ENCODE data around the gene UTP25. TPM values are rescaled to one million over a fixed set of nuclear protein-coding genes. Genes with fewer than 3 reads are reported as not detected.
"Not testable (repeated sequence)": the region's sequence is repeated elsewhere in the genome, so short reads cannot be mapped to it uniquely, and the experiment has no call there.

UTP25 gene
- total RNA-seq, 1 donor from 2014 or later: 17.7 TPM

- H3K27ac Mint-ChIP-seq; DNase-seq (ENCODE audit: low spot score); H3K4me3 Mint-ChIP-seq; intact Hi-C loops (cut with micrococcal nuclease); H3K36me3 Mint-ChIP-seq (ENCODE audit: low read depth); H3K27me3 Mint-ChIP-seq (ENCODE audit: insufficient read depth); H3K9me3 Mint-ChIP-seq: not testable (repeated sequence)
- peaks cover 21% of the 10 kb centered on the region for H3K4me1 Mint-ChIP-seq (ENCODE audit: low read depth)
Observed at GRCh38 chr1:209793711-209794110, 34.1 kb upstream of the UTP25 start.

- no peaks in the 10 kb centered on the region for H3K4me1 Mint-ChIP-seq (ENCODE audit: low read depth)
- H3K27me3 Mint-ChIP-seq (ENCODE audit: insufficient read depth): peaks cover 11% of the 10 kb centered on the region
- intact Hi-C loops (cut with micrococcal nuclease): no loop called here
Observed at GRCh38 chr1:209797978-209798639, 29.7 kb upstream of the UTP25 start.

DNA sequence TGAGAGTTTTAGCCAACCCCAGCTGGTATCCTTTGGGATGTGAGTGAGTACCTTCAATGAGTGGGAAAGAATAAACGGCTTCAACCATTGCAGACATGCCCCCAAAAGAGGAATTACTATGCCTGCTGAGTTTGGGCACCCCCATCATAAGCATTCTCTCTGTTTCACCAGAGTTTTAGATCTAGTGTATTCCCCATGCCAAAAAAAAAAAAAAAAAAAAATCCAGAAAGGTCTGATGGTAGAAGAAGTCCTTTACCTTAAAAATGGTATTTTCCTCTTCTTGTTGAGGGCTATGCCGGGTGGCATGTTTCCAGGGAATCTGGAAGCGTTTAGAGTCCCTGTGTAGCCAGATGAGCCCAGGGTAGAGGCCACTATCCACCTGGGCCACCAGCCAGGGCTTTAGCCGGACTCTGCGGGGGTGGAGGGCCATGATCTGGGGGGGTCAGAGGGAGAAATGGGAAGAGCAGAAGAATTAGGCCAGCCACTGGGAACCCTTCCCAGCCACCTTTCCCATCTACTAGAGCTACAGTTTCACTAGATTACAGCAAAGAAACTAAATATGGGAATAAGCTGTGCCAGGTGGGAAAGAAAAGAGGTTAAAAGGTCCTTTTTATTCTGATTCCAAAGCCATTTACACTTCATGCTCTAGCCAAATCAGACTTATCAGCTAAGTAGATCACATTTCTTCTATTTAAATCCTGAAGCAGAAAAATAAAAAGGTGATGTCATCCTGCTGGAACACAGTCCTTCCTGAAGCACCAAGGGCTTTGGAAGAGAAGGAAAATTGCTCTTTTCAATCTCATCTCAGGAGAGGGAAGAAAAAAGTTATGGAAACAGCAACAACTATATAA, 26.6 kb upstream of the UTP25 start:
- Mint-ChIP-seq H3K4me3 (no peak overlapping the region), H3K4me1 (ENCODE audit: low read depth) (peaks cover 8% of the 10 kb centered on the region), H3K27me3 (ENCODE audit: insufficient read depth) (peaks cover 11% of the 10 kb centered on the region), H3K9me3 (no peaks in the 10 kb centered on the region), H3K36me3 (ENCODE audit: low read depth) (no peaks in the 10 kb centered on the region), H3K27ac (no peak overlapping the region)
- intact Hi-C loops (cut with micrococcal nuclease): no loop called here
- no peak for DNase-seq (ENCODE audit: low spot score)

More at GRCh38 chr1:209797978-209798639, 29.7 kb upstream of the UTP25 start:
- H3K27ac Mint-ChIP-seq: no peak overlapping the region
- DNase-seq (ENCODE audit: low spot score): no peak
- H3K4me3 Mint-ChIP-seq: no peak overlapping the region
- peaks cover 2% of the 10 kb centered on the region for H3K36me3 Mint-ChIP-seq (ENCODE audit: low read depth)
- peaks cover 10% of the 10 kb centered on the region for H3K9me3 Mint-ChIP-seq

GRCh38 chr1:209802117-209802779, 25.5 kb upstream of the UTP25 start:
- intact Hi-C loops (cut with micrococcal nuclease): no loop called here
- no peak for DNase-seq (ENCODE audit: low spot score)
- Mint-ChIP-seq H3K4me3 (no peak overlapping the region), H3K27me3 (ENCODE audit: insufficient read depth) (peaks cover 10% of the 10 kb centered on the region), H3K36me3 (ENCODE audit: low read depth) (no peaks in the 10 kb centered on the region), H3K4me1 (ENCODE audit: low read depth) (peaks cover 12% of the 10 kb centered on the region), H3K27ac (no peak overlapping the region), H3K9me3 (no peaks in the 10 kb centered on the region)

GRCh38 chr1:209802780-209803152, 25.0 kb upstream of the UTP25 start:
- Mint-ChIP-seq H3K9me3 (no peaks in the 10 kb centered on the region), H3K4me1 (ENCODE audit: low read depth) (peaks cover 18% of the 10 kb centered on the region), H3K27me3 (ENCODE audit: insufficient read depth) (peaks cover 10% of the 10 kb centered on the region), H3K4me3 (no peak overlapping the region), H3K36me3 (ENCODE audit: low read depth) (no peaks in the 10 kb centered on the region), H3K27ac (no peak overlapping the region)
- intact Hi-C loops (cut with micrococcal nuclease): no loop called here
- DNase-seq (ENCODE audit: low spot score): no peak

- Mint-ChIP-seq H3K4me1 (ENCODE audit: low read depth) (peaks cover 18% of the 10 kb centered on the region), H3K27me3 (ENCODE audit: insufficient read depth) (peaks cover 7% of the 10 kb centered on the region), H3K4me3 (no peak overlapping the region), H3K36me3 (ENCODE audit: low read depth) (no peaks in the 10 kb centered on the region), H3K9me3 (no peaks in the 10 kb centered on the region), H3K27ac (no peak overlapping the region)
- intact Hi-C loops (cut with micrococcal nuclease): no loop called here
- DNase-seq (ENCODE audit: low spot score): no peak
Observed at GRCh38 chr1:209803568-209803967, 24.2 kb upstream of the UTP25 start.

DNA sequence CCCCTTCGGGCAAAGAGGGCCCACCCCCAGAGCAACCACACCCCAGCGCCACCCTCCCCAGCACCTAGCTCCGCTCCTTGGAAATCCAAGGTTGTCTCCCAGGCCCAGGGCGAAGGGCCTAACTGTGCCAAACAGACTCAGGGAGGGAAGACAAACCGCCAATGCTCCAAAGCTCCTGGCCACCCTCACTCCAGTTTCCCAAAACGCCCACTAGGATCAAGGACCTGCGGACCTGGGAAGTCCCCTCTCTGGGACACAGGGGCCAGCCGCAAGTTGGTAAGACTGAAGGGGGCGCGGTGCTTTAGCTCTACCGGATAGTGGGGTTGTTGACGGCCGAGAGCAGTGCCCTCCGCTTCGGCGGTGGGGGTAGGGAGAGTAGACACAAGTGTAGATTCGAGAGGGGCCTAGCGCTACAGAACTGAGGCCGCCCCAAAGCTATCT, 22.4 kb upstream of the UTP25 start:
- Mint-ChIP-seq H3K4me1 (ENCODE audit: low read depth) (peaks cover 18% of the 10 kb centered on the region), H3K36me3 (ENCODE audit: low read depth) (no peaks in the 10 kb centered on the region), H3K9me3 (no peaks in the 10 kb centered on the region), H3K27me3 (ENCODE audit: insufficient read depth) (peaks cover 7% of the 10 kb centered on the region), H3K4me3 (no peak overlapping the region), H3K27ac (no peak overlapping the region)
- no peak for DNase-seq (ENCODE audit: low spot score)
- intact Hi-C loops (cut with micrococcal nuclease): no loop called here

DNA sequence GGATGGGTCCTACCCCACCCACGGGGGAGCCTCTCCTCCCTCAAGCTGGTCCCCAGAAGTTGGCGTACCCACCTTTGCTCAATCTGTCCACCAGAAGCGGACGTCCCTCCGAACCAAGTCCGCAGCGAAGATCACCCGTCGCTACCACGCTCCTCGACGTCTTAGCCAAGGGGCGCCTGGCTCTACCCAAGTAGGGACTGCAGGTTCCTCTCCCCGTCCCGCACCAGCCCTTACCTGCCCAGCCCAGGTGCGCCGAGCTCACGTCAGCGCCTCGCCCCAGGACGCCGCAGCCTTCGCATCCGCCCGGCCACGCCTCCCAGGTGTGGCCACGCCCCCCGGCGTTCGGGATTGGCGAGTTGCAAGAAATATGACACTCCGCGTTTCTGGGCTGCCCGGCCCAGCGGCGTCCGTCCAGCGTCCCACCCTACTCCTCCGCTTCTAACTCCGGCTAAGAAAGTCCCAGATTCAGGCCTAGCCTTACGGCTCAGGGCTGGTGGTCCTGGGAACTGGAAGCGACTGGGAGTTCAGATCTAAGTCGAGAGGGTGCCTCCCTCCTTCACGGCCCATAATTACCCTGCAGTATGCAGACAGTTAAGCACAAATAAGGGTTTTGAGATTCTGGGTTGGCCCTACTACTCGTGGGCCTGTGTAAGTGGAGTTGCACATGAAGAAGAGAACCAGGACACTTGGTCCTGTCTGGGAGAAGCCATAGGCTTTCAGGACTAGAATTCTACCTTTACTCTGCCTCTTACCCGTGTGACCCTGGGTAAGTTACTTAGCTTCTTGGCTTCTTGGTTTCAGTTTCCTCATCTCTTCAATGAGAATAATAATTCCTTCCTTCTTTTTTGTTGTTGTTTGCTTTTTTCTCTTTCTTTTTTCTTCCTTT, 21.7 kb upstream of the UTP25 start, which contains the start of gene IRF6:
Gene IRF6 (minus strand): TSS at position 268 of the 886 bp plus-strand sequence. CDS start 4,729 bp downstream, outside the sequence.
- H3K4me3 Mint-ChIP-seq: peak within 1 kb of the TSS; percentile 27
- H3K27me3 Mint-ChIP-seq (ENCODE audit: insufficient read depth): peaks cover 10% of the 10 kb centered on the region
- no peak within 1 kb of the TSS for H3K27ac Mint-ChIP-seq
- peaks cover 18% of the 10 kb centered on the region for H3K4me1 Mint-ChIP-seq (ENCODE audit: low read depth)
- intact Hi-C loops (cut with micrococcal nuclease): no loop called here
- no peak for DNase-seq (ENCODE audit: low spot score)
- no peaks in the 10 kb centered on the region for H3K9me3 Mint-ChIP-seq
- H3K36me3 Mint-ChIP-seq (ENCODE audit: low read depth): no peaks in the 10 kb centered on the region

- intact Hi-C loops (cut with micrococcal nuclease): no loop called here
- Mint-ChIP-seq H3K9me3 (no peaks in the 10 kb centered on the region), H3K4me1 (ENCODE audit: low read depth) (peaks cover 18% of the 10 kb centered on the region), H3K4me3 (no peak overlapping the region), H3K27ac (no peak overlapping the region), H3K36me3 (ENCODE audit: low read depth) (no peaks in the 10 kb centered on the region), H3K27me3 (ENCODE audit: insufficient read depth) (peaks cover 4% of the 10 kb centered on the region)
- no peak for DNase-seq (ENCODE audit: low spot score)
Observed at GRCh38 chr1:209807509-209807908, 20.3 kb upstream of the UTP25 start.

DNA sequence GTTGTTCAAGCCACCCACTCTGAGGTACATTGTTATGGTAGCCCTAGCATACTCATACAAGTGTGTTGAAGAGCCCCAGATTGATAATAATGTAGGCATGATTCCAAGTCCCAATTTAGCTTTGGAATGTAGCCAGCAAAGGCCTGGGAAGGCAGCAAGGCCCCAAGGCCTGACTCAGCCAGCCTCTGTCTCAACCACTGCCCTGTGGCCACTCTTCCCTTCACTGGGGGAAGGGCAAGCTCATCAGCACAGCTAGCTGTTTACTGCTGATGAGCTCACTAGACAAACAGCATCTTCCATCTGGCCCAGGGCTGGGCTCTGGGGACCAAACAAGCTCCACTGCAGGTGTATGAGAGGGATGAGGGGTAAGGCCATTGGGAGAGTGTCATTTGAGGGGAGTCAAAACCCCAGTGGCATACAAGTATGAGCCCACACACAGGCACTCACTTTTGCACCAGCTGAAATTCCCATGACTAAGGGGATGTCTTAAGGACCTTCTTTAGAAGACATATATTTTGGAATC, 19.7 kb upstream of the UTP25 start:
- no peak overlapping the region for H3K27ac Mint-ChIP-seq
- H3K9me3 Mint-ChIP-seq: no peaks in the 10 kb centered on the region
- intact Hi-C loops (cut with micrococcal nuclease): no loop called here
- peaks cover 4% of the 10 kb centered on the region for H3K27me3 Mint-ChIP-seq (ENCODE audit: insufficient read depth)
- no peak overlapping the region for H3K4me3 Mint-ChIP-seq
- no peak for DNase-seq (ENCODE audit: low spot score)
- H3K36me3 Mint-ChIP-seq (ENCODE audit: low read depth): no peaks in the 10 kb centered on the region
- H3K4me1 Mint-ChIP-seq (ENCODE audit: low read depth): peaks cover 18% of the 10 kb centered on the region

DNA sequence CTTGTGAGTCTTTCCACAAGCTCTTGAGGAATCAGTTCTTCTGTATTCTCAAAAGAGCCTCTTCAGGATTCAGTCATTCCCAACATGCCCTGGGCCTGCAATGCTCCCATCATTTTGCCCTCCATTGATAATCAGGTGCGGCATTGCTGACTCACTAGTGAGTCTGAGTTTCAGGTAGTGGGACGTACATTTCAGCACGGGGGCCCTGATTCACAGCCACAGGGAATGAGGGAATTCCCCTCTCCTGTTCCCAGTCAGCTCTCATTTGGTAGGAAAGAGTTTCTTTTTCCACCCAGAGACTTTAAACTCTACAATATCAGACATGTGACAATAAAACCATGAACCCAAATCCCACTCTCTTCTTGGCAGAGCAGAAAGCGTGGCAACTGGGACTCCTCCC, 18.2 kb upstream of the UTP25 start:
- Mint-ChIP-seq H3K36me3 (ENCODE audit: low read depth) (no peaks in the 10 kb centered on the region), H3K27me3 (ENCODE audit: insufficient read depth) (peaks cover 4% of the 10 kb centered on the region), H3K9me3 (no peaks in the 10 kb centered on the region), H3K4me1 (ENCODE audit: low read depth) (peaks cover 18% of the 10 kb centered on the region), H3K27ac (no peak overlapping the region), H3K4me3 (no peak overlapping the region)
- DNase-seq (ENCODE audit: low spot score): no peak
- intact Hi-C loops (cut with micrococcal nuclease): no loop called here

GRCh38 chr1:209810783-209811182, 17.0 kb upstream of the UTP25 start:
- Mint-ChIP-seq H3K4me3 (no peak overlapping the region), H3K27ac (no peak overlapping the region), H3K9me3 (no peaks in the 10 kb centered on the region), H3K4me1 (ENCODE audit: low read depth) (peaks cover 20% of the 10 kb centered on the region), H3K36me3 (ENCODE audit: low read depth) (no peaks in the 10 kb centered on the region), H3K27me3 (ENCODE audit: insufficient read depth) (peaks cover 4% of the 10 kb centered on the region)
- intact Hi-C loops (cut with micrococcal nuclease): no loop called here
- no peak for DNase-seq (ENCODE audit: low spot score)
